ENCODE data around the gene MAGEA3. TPM values are rescaled to one million over a fixed set of nuclear protein-coding genes. Genes with fewer than 3 reads are reported as not detected.
"Not testable (repeated sequence)": the region's sequence is repeated elsewhere in the genome, so short reads cannot be mapped to it uniquely, and the experiment has no call there.

Gene MAGEA3, protein sequence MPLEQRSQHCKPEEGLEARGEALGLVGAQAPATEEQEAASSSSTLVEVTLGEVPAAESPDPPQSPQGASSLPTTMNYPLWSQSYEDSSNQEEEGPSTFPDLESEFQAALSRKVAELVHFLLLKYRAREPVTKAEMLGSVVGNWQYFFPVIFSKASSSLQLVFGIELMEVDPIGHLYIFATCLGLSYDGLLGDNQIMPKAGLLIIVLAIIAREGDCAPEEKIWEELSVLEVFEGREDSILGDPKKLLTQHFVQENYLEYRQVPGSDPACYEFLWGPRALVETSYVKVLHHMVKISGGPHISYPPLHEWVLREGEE
- total RNA-seq = not detected
- not detected for polyA plus RNA-seq
- long read RNA-seq, donor 1 = 0 reads
- long read RNA-seq, donor 2 = 0 reads

GRCh38 chrX:152697952-152698931 lies at the start of gene MAGEA3:
TSS of gene MAGEA3 (plus strand) at chrX:152698794. CDS start at chrX:152700833, 2,039 bp downstream.
- H3K9me3 ChIP-seq (ENCODE audit: control insufficient read depth, low read length); ATAC-seq (ENCODE audit: low FRiP score); DNase-seq; H3K4me3 ChIP-seq (ENCODE audit: low read length in 2 of 2); H3K27ac ChIP-seq (ENCODE audit: low read depth in 1 of 2, low read length in 2 of 2); H3K27me3 ChIP-seq (ENCODE audit: control insufficient read depth in 1 of 2, insufficient read depth in 2 of 2, low read length in 1 of 2); H3K4me1 ChIP-seq (ENCODE audit: control insufficient read depth in 1 of 2, insufficient read depth in 2 of 2, low read length in 2 of 2); H3K36me3 ChIP-seq (ENCODE audit: control insufficient read depth in 1 of 2, insufficient read depth in 2 of 2, low read length in 1 of 2); intact Hi-C loops (cut with DNase I): not testable (repeated sequence)
- WGBS, 2 donors = 69 to 85% methylated on average over 5 to 7 of the region's 34 CpGs

GRCh38 chrX:152652060-152652459 lies 46.5 kb upstream of the MAGEA3 start:
- no peaks in the 10 kb centered on the region for H3K9me3 ChIP-seq (ENCODE audit: control insufficient read depth, low read length)
- intact Hi-C loops (cut with DNase I) = no loop called here
- H3K27me3 ChIP-seq (ENCODE audit: control insufficient read depth in 1 of 2, insufficient read depth in 2 of 2, low read length in 1 of 2) = no peaks in the 10 kb centered on the region
- 89 to 90% methylated on average over 6 of the region's 6 CpGs for WGBS, 2 donors
- no peaks in the 10 kb centered on the region for H3K36me3 ChIP-seq (ENCODE audit: control insufficient read depth in 1 of 2, insufficient read depth in 2 of 2, low read length in 1 of 2)
- H3K27ac ChIP-seq (ENCODE audit: low read depth in 1 of 2, low read length in 2 of 2) = no peak overlapping the region
- H3K4me1 ChIP-seq (ENCODE audit: control insufficient read depth in 1 of 2, insufficient read depth in 2 of 2, low read length in 2 of 2) = no peaks in the 10 kb centered on the region
- ATAC-seq (ENCODE audit: low FRiP score) (no peak), DNase-seq (no peak)
- no peak overlapping the region for H3K4me3 ChIP-seq (ENCODE audit: low read length in 2 of 2)

DNA sequence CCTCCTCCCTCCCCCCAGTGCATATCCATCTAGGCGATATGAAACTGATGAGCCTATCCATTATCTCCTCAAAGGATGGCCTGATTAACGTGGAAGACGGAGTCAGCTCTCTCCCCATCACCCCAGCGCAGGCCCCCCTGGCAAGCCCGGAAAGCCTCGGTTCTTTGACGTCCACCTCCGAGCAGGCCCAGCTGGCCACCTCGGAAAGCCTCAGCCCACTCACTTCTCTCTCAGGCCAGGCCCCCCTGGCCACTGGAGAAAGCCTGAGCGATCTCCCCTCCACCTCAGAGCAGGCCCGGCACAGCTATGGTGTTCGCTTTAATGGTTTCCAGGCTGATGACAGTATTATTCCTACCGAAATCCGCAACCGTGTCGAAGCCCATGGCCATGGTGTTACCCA lies 46.1 kb upstream of the MAGEA3 start:
- Histone ChIP-seq H3K9me3 (ENCODE audit: control insufficient read depth, low read length) (no peaks in the 10 kb centered on the region), H3K4me3 (ENCODE audit: low read length in 2 of 2) (no peak overlapping the region), H3K27ac (ENCODE audit: low read depth in 1 of 2, low read length in 2 of 2) (no peak overlapping the region), H3K36me3 (ENCODE audit: control insufficient read depth in 1 of 2, insufficient read depth in 2 of 2, low read length in 1 of 2) (no peaks in the 10 kb centered on the region), H3K4me1 (ENCODE audit: control insufficient read depth in 1 of 2, insufficient read depth in 2 of 2, low read length in 2 of 2) (no peaks in the 10 kb centered on the region), H3K27me3 (ENCODE audit: control insufficient read depth in 1 of 2, insufficient read depth in 2 of 2, low read length in 1 of 2) (no peaks in the 10 kb centered on the region)
- 81 to 91% methylated on average over 16 of the region's 16 CpGs for WGBS, 2 donors
- intact Hi-C loops (cut with DNase I) = no loop called here
- DNase-seq (no peak), ATAC-seq (ENCODE audit: low FRiP score) (no peak)

DNA sequence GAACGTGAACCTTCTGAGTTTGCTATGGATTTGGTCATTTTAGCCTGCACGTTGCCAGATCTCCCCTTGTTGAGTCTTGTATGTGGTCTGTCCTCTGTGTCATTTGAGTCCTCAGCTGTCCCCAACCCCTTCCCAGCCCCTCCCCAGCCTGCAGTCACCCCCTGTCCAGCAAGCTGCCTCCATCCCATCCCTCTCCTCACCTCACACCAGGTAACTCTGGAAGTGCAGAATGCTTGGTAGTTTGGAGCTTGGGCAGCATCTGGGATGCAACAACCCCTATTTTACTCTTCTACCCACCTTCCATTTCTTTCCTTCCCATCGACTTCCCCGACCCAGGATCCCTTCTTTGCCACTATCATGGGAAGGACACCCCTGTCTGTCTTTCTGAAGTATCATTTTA lies 42.5 kb upstream of the MAGEA3 start:
- Histone ChIP-seq H3K27ac (ENCODE audit: low read depth in 1 of 2, low read length in 2 of 2) (no peak overlapping the region), H3K4me3 (ENCODE audit: low read length in 2 of 2) (no peak overlapping the region), H3K9me3 (ENCODE audit: control insufficient read depth, low read length) (no peaks in the 10 kb centered on the region), H3K4me1 (ENCODE audit: control insufficient read depth in 1 of 2, insufficient read depth in 2 of 2, low read length in 2 of 2) (no peaks in the 10 kb centered on the region), H3K27me3 (ENCODE audit: control insufficient read depth in 1 of 2, insufficient read depth in 2 of 2, low read length in 1 of 2) (no peaks in the 10 kb centered on the region), H3K36me3 (ENCODE audit: control insufficient read depth in 1 of 2, insufficient read depth in 2 of 2, low read length in 1 of 2) (no peaks in the 10 kb centered on the region)
- WGBS, 2 donors = 79 to 82% methylated on average over 4 of the region's 4 CpGs
- intact Hi-C loops (cut with DNase I) = no loop called here
- no peak for ATAC-seq (ENCODE audit: low FRiP score)
- no peak for DNase-seq

DNA sequence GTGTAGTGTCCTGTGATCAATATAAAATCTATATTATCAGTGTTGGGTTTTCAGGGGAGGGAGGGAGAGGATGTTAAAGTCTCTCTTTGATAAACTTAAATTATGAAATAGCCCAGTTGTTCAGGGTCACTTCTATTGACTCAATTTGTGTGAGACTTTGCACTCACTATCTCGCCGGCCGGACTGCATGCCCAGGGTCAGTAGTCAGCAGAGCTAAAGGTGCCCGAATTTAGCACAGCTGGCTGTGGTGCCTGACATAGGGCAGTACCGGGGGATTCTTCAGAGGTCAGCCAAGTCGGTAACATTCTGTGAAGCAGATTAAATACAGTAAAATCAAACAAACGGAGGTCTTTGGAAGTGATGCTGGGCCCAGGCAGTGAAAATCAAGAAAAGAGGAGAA lies 41.7 kb upstream of the MAGEA3 start:
- Histone ChIP-seq H3K27me3 (ENCODE audit: control insufficient read depth in 1 of 2, insufficient read depth in 2 of 2, low read length in 1 of 2) (no peaks in the 10 kb centered on the region), H3K27ac (ENCODE audit: low read depth in 1 of 2, low read length in 2 of 2) (no peak overlapping the region), H3K9me3 (ENCODE audit: control insufficient read depth, low read length) (no peaks in the 10 kb centered on the region), H3K36me3 (ENCODE audit: control insufficient read depth in 1 of 2, insufficient read depth in 2 of 2, low read length in 1 of 2) (no peaks in the 10 kb centered on the region), H3K4me3 (ENCODE audit: low read length in 2 of 2) (no peak overlapping the region), H3K4me1 (ENCODE audit: control insufficient read depth in 1 of 2, insufficient read depth in 2 of 2, low read length in 2 of 2) (no peaks in the 10 kb centered on the region)
- 76 to 83% methylated on average over 7 of the region's 7 CpGs for WGBS, 2 donors
- DNase-seq (no peak), ATAC-seq (ENCODE audit: low FRiP score) (no peak)
- intact Hi-C loops (cut with DNase I) = no loop called here

DNA sequence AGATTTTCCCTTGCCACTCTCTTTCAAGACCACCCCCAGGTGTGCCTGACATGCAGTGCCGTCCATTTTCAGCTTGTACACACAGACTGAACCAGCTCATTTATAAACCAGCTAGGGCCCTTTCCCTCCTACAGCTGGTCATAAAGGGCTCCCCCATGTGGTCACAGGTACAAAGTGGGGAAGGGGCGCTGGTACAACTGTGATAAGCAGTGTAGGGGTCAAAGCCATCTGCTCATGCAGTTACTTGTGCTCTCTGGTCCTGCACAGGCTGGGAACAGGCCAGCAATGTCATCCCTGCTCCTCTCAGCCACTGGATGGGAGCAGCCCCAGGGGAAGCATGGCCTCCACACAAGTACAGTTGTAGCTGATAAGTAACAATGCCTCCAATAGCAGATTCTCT lies 40.3 kb upstream of the MAGEA3 start:
- intact Hi-C loops (cut with DNase I) = no loop called here
- Histone ChIP-seq H3K9me3 (ENCODE audit: control insufficient read depth, low read length) (no peaks in the 10 kb centered on the region), H3K4me3 (ENCODE audit: low read length in 2 of 2) (no peak overlapping the region), H3K36me3 (ENCODE audit: control insufficient read depth in 1 of 2, insufficient read depth in 2 of 2, low read length in 1 of 2) (no peaks in the 10 kb centered on the region), H3K4me1 (ENCODE audit: control insufficient read depth in 1 of 2, insufficient read depth in 2 of 2, low read length in 2 of 2) (no peaks in the 10 kb centered on the region), H3K27ac (ENCODE audit: low read depth in 1 of 2, low read length in 2 of 2) (no peak overlapping the region), H3K27me3 (ENCODE audit: control insufficient read depth in 1 of 2, insufficient read depth in 2 of 2, low read length in 1 of 2) (no peaks in the 10 kb centered on the region)
- 40 to 42% methylated on average over 2 of the region's 2 CpGs for WGBS, 2 donors
- no peak for ATAC-seq (ENCODE audit: low FRiP score)
- DNase-seq = no peak

DNA sequence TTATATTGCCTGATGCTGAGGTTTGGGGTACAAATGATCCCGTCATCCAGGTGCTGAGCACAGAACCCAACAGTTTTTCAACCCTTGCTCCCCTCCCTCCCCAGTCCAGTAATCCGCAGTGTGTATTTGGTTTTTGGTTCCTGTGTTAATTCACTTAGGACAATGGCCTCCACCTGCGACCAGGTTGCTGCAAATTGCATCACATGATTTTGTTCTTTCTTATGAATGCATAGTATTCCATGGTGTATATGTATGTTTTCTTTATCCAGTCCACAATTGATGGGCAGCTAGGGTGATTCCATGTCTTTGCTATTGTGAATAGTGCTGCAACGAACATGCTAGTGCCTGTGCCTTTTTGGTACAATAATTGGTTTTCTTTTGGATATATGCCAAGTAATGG lies 35.5 kb upstream of the MAGEA3 start:
- H3K36me3 ChIP-seq (ENCODE audit: control insufficient read depth in 1 of 2, insufficient read depth in 2 of 2, low read length in 1 of 2) = no peaks in the 10 kb centered on the region
- no peaks in the 10 kb centered on the region for H3K4me1 ChIP-seq (ENCODE audit: control insufficient read depth in 1 of 2, insufficient read depth in 2 of 2, low read length in 2 of 2)
- ATAC-seq (ENCODE audit: low FRiP score) (no peak), DNase-seq (no peak)
- H3K27me3 ChIP-seq (ENCODE audit: control insufficient read depth in 1 of 2, insufficient read depth in 2 of 2, low read length in 1 of 2) = no peaks in the 10 kb centered on the region
- H3K4me3 ChIP-seq (ENCODE audit: low read length in 2 of 2) = no peak overlapping the region
- WGBS, 2 donors = 46 to 52% methylated on average over 4 of the region's 4 CpGs
- no peak overlapping the region for H3K27ac ChIP-seq (ENCODE audit: low read depth in 1 of 2, low read length in 2 of 2)
- peaks cover 2% of the 10 kb centered on the region for H3K9me3 ChIP-seq (ENCODE audit: control insufficient read depth, low read length)
- intact Hi-C loops (cut with DNase I) = no loop called here

GRCh38 chrX:152674135-152674534 lies 24.5 kb upstream of the MAGEA3 start:
- no peaks in the 10 kb centered on the region for H3K4me1 ChIP-seq (ENCODE audit: control insufficient read depth in 1 of 2, insufficient read depth in 2 of 2, low read length in 2 of 2)
- no peak for ATAC-seq (ENCODE audit: low FRiP score)
- no peaks in the 10 kb centered on the region for H3K36me3 ChIP-seq (ENCODE audit: control insufficient read depth in 1 of 2, insufficient read depth in 2 of 2, low read length in 1 of 2)
- 81 to 88% methylated on average over 2 of the region's 2 CpGs for WGBS, 2 donors
- H3K9me3 ChIP-seq (ENCODE audit: control insufficient read depth, low read length) = no peaks in the 10 kb centered on the region
- intact Hi-C loops (cut with DNase I) = no loop called here
- no peak overlapping the region for H3K4me3 ChIP-seq (ENCODE audit: low read length in 2 of 2)
- no peak overlapping the region for H3K27ac ChIP-seq (ENCODE audit: low read depth in 1 of 2, low read length in 2 of 2)
- H3K27me3 ChIP-seq (ENCODE audit: control insufficient read depth in 1 of 2, insufficient read depth in 2 of 2, low read length in 1 of 2) = peaks cover 0 to under 1% of the 10 kb centered on the region in 2 donors
- DNase-seq = no peak
